ENCODE results near the gene DEGS2. TPM values are rescaled to one million over a fixed set of nuclear protein-coding genes. Genes with fewer than 3 reads are reported as not detected.
"Not testable (repeated sequence)": the region's sequence is repeated elsewhere in the genome, so short reads cannot be mapped to it uniquely, and the experiment has no call there.

DEGS2 gene
- total and polyA plus RNA-seq, 2 donors from 2014 or later: 25.1 to 28.7 TPM

- Histone ChIP-seq H3K4me3 (ENCODE audit: low read length in 3 of 3) (peak overlapping the region in 1 of 3 donors; percentile 52), H3K9ac (ENCODE audit: low read length in 3 of 3) (no peak overlapping the region), H3K4me1 (ENCODE audit: control insufficient read depth in 2 of 3, insufficient read depth in 2 of 3, low read depth in 1 of 3, low read length in 3 of 3) (peaks cover 0 to 17% (median 4%) of the 10 kb centered on the region in 3 donors), H3K9me3 (ENCODE audit: control insufficient read depth in 2 of 3, insufficient read depth in 1 of 3, low read length in 3 of 3) (peaks cover 0 to 1% (median 0%) of the 10 kb centered on the region in 3 donors), H3K27ac (ENCODE audit: low read depth in 2 of 2, low read length in 2 of 2) (no peak overlapping the region), H3K27me3 (ENCODE audit: control insufficient read depth, insufficient read depth, low read length) (peaks cover 11% of the 10 kb centered on the region), H3K36me3 (ENCODE audit: control insufficient read depth in 2 of 3, insufficient read depth in 3 of 3, low read length in 3 of 3) (no peaks in the 10 kb centered on the region)
- FAIRE-seq: no peak
- intact Hi-C loops (cut with DNase I): no loop called here
- TF ChIP-seq CTCF (IDR thresholded peaks at IDR 0.05; ENCODE audit: borderline replicate concordance, extremely low read depth, insufficient read depth): no peak
- no peak for DNase-seq
Observed at GRCh38 chr14:100159865-100160533, 554 bp upstream of the DEGS2 start.

GRCh38 chr14:100158566-100159093 is 815 bp downstream of the DEGS2 start:
- Histone ChIP-seq H3K27ac (ENCODE audit: low read depth in 2 of 2, low read length in 2 of 2) (no peak overlapping the region), H3K9ac (ENCODE audit: low read length in 3 of 3) (no peak overlapping the region), H3K9me3 (ENCODE audit: control insufficient read depth in 2 of 3, insufficient read depth in 1 of 3, low read length in 3 of 3) (peaks cover 0 to 6% (median 0%) of the 10 kb centered on the region in 3 donors), H3K4me3 (ENCODE audit: low read length in 3 of 3) (peak overlapping the region in 1 of 3 donors; percentile 52), H3K27me3 (ENCODE audit: control insufficient read depth, insufficient read depth, low read length) (peaks cover 11% of the 10 kb centered on the region), H3K4me1 (ENCODE audit: control insufficient read depth in 2 of 3, insufficient read depth in 2 of 3, low read depth in 1 of 3, low read length in 3 of 3) (peaks cover 0 to 17% (median 4%) of the 10 kb centered on the region in 3 donors), H3K36me3 (ENCODE audit: control insufficient read depth in 2 of 3, insufficient read depth in 3 of 3, low read length in 3 of 3) (no peaks in the 10 kb centered on the region)
- TF ChIP-seq CTCF (IDR thresholded peaks at IDR 0.05; ENCODE audit: borderline replicate concordance, extremely low read depth, insufficient read depth): no peak
- DNase-seq (no peak), FAIRE-seq (no peak)
- intact Hi-C loops (cut with DNase I): no loop called here

GRCh38 chr14:100157548-100158232 is 1.8 kb downstream of the DEGS2 start:
- FAIRE-seq; H3K9me3 ChIP-seq (ENCODE audit: control insufficient read depth in 2 of 3, insufficient read depth in 1 of 3, low read length in 3 of 3); H3K27ac ChIP-seq (ENCODE audit: low read depth in 2 of 2, low read length in 2 of 2); H3K36me3 ChIP-seq (ENCODE audit: control insufficient read depth in 2 of 3, insufficient read depth in 3 of 3, low read length in 3 of 3); H3K9ac ChIP-seq (ENCODE audit: low read length in 3 of 3); intact Hi-C loops (cut with DNase I); H3K4me3 ChIP-seq (ENCODE audit: low read length in 3 of 3); DNase-seq: not testable (repeated sequence)
- H3K27me3 ChIP-seq (ENCODE audit: control insufficient read depth, insufficient read depth, low read length): peaks cover 11% of the 10 kb centered on the region
- H3K4me1 ChIP-seq (ENCODE audit: control insufficient read depth in 2 of 3, insufficient read depth in 2 of 3, low read depth in 1 of 3, low read length in 3 of 3): peaks cover 0 to 17% (median 4%) of the 10 kb centered on the region in 3 donors

GRCh38 chr14:100156776-100157175 is 2.7 kb downstream of the DEGS2 start:
- Histone ChIP-seq H3K9ac (ENCODE audit: low read length in 3 of 3) (no peak overlapping the region), H3K4me3 (ENCODE audit: low read length in 3 of 3) (no peak overlapping the region), H3K9me3 (ENCODE audit: control insufficient read depth in 2 of 3, insufficient read depth in 1 of 3, low read length in 3 of 3) (peaks cover 0 to 6% (median 0%) of the 10 kb centered on the region in 3 donors), H3K4me1 (ENCODE audit: control insufficient read depth in 2 of 3, insufficient read depth in 2 of 3, low read depth in 1 of 3, low read length in 3 of 3) (peaks cover 0 to 17% (median 4%) of the 10 kb centered on the region in 3 donors), H3K36me3 (ENCODE audit: control insufficient read depth in 2 of 3, insufficient read depth in 3 of 3, low read length in 3 of 3) (no peaks in the 10 kb centered on the region), H3K27me3 (ENCODE audit: control insufficient read depth, insufficient read depth, low read length) (peaks cover 11% of the 10 kb centered on the region), H3K27ac (ENCODE audit: low read depth in 2 of 2, low read length in 2 of 2) (no peak overlapping the region)
- intact Hi-C loops (cut with DNase I): no loop called here
- no peak for TF ChIP-seq CTCF (IDR thresholded peaks at IDR 0.05; ENCODE audit: borderline replicate concordance, extremely low read depth, insufficient read depth)
- peak in 2 of 5 donors; percentile 48 to 70 for DNase-seq
- FAIRE-seq: no peak
